Measurements from ENCODE around the gene GNG2.

- no peak for TF ChIP-seq POLR2A (IDR thresholded peaks at IDR 0.05)
- TF ChIP-seq, protein P1, sequence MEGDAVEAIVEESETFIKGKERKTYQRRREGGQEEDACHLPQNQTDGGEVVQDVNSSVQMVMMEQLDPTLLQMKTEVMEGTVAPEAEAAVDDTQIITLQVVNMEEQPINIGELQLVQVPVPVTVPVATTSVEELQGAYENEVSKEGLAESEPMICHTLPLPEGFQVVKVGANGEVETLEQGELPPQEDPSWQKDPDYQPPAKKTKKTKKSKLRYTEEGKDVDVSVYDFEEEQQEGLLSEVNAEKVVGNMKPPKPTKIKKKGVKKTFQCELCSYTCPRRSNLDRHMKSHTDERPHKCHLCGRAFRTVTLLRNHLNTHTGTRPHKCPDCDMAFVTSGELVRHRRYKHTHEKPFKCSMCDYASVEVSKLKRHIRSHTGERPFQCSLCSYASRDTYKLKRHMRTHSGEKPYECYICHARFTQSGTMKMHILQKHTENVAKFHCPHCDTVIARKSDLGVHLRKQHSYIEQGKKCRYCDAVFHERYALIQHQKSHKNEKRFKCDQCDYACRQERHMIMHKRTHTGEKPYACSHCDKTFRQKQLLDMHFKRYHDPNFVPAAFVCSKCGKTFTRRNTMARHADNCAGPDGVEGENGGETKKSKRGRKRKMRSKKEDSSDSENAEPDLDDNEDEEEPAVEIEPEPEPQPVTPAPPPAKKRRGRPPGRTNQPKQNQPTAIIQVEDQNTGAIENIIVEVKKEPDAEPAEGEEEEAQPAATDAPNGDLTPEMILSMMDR (IDR thresholded peaks at IDR 0.05) = no peak
Observed at GRCh38 chr14:51926449-51926848, 66.0 kb downstream of the GNG2 start.
